ENCODE data around the gene MAP4K1. TPM values are rescaled to one million over a fixed set of nuclear protein-coding genes. Genes with fewer than 3 reads are reported as not detected.

The MAP4K1 gene
- total RNA-seq, 1 donor from 2014 or later = not detected

- no peak overlapping the region for H3K4me3 ChIP-seq (ENCODE audit: low read depth, low read length)
- DNase-seq (ENCODE audit: low read depth) (no peak), FAIRE-seq (no peak)
- H3K36me3 ChIP-seq (ENCODE audit: control insufficient read depth, insufficient read depth, low read length) = peaks cover 12% of the 10 kb centered on the region
- no peaks in the 10 kb centered on the region for H3K27me3 ChIP-seq (ENCODE audit: control insufficient read depth, insufficient read depth, low read length)
- TF ChIP-seq CTCF (IDR thresholded peaks at IDR 0.05; ENCODE audit: insufficient read depth, low read length, severe bottlenecking) = no peak
Measured at GRCh38 chr19:38660724-38661123, 43.0 kb upstream of the MAP4K1 start.

GRCh38 chr19:38658462-38659306 lies 40.9 kb upstream of the MAP4K1 start:
- TF ChIP-seq CTCF (IDR thresholded peaks at IDR 0.05; ENCODE audit: insufficient read depth, low read length, severe bottlenecking) = no peak
- FAIRE-seq (peak; percentile 88), DNase-seq (ENCODE audit: low read depth) (peak; percentile 100)
- H3K36me3 ChIP-seq (ENCODE audit: control insufficient read depth, insufficient read depth, low read length) = peaks cover 13% of the 10 kb centered on the region
- no peak overlapping the region for H3K4me3 ChIP-seq (ENCODE audit: low read depth, low read length)
- no peaks in the 10 kb centered on the region for H3K27me3 ChIP-seq (ENCODE audit: control insufficient read depth, insufficient read depth, low read length)

GRCh38 chr19:38657633-38658222 lies 40.0 kb upstream of the MAP4K1 start:
- no peak for TF ChIP-seq CTCF (IDR thresholded peaks at IDR 0.05; ENCODE audit: insufficient read depth, low read length, severe bottlenecking)
- H3K4me3 ChIP-seq (ENCODE audit: low read depth, low read length) = no peak overlapping the region

GRCh38 chr19:38656171-38656981 lies 38.6 kb upstream of the MAP4K1 start:
- FAIRE-seq (no peak), DNase-seq (ENCODE audit: low read depth) (peak; percentile 75)
- no peaks in the 10 kb centered on the region for H3K27me3 ChIP-seq (ENCODE audit: control insufficient read depth, insufficient read depth, low read length)
- H3K36me3 ChIP-seq (ENCODE audit: control insufficient read depth, insufficient read depth, low read length) = peaks cover 11% of the 10 kb centered on the region
- TF ChIP-seq CTCF (IDR thresholded peaks at IDR 0.05; ENCODE audit: insufficient read depth, low read length, severe bottlenecking) = no peak
- no peak overlapping the region for H3K4me3 ChIP-seq (ENCODE audit: low read depth, low read length)

More at GRCh38 chr19:38657633-38658222, 40.0 kb upstream of the MAP4K1 start:
- Histone ChIP-seq H3K36me3 (ENCODE audit: control insufficient read depth, insufficient read depth, low read length) (peaks cover 11% of the 10 kb centered on the region), H3K27me3 (ENCODE audit: control insufficient read depth, insufficient read depth, low read length) (no peaks in the 10 kb centered on the region)
- FAIRE-seq (peak; percentile 79), DNase-seq (ENCODE audit: low read depth) (peak; percentile 99)

- Histone ChIP-seq H3K36me3 (ENCODE audit: control insufficient read depth, insufficient read depth, low read length) (peaks cover 6% of the 10 kb centered on the region), H3K27me3 (ENCODE audit: control insufficient read depth, insufficient read depth, low read length) (no peaks in the 10 kb centered on the region), H3K4me3 (ENCODE audit: low read depth, low read length) (no peak overlapping the region)
- no peak for TF ChIP-seq CTCF (IDR thresholded peaks at IDR 0.05; ENCODE audit: insufficient read depth, low read length, severe bottlenecking)
- DNase-seq (ENCODE audit: low read depth) = peak; percentile 52
- no peak for FAIRE-seq
Measured at GRCh38 chr19:38655148-38655824, 37.5 kb upstream of the MAP4K1 start.

Measured in bronchial epithelial cell (primary cell).